Uterus (tissue), 2 donors: Measurements from ENCODE around the gene RNF123.

ENCODE experiments used
- POLR2A ChIP-seq, 2 donors: fragments of 450-650 bp; IDR thresholded peaks; one replicate each; pipeline ENCODE4 v1.6.1; 2016; ENCODE audit warnings: antibody characterized with exemption in 2 of 2, mild to moderate bottlenecking in 1 of 2, moderate library complexity in 1 of 2
- TF ChIP-seq, protein P1 (sequence below), 4 experiments: fragments of 200-600 bp in 2 of 4; fragments of 450-650 bp in 2 of 4; sonication (generic) in 2 of 4; IDR thresholded peaks; one replicate each; pipeline ENCODE4 v1.5.1; 2016 to 2019; ENCODE audit warnings: antibody characterized with exemption in 4 of 4, mild to moderate bottlenecking in 2 of 4, moderate library complexity in 1 of 4

DNA sequence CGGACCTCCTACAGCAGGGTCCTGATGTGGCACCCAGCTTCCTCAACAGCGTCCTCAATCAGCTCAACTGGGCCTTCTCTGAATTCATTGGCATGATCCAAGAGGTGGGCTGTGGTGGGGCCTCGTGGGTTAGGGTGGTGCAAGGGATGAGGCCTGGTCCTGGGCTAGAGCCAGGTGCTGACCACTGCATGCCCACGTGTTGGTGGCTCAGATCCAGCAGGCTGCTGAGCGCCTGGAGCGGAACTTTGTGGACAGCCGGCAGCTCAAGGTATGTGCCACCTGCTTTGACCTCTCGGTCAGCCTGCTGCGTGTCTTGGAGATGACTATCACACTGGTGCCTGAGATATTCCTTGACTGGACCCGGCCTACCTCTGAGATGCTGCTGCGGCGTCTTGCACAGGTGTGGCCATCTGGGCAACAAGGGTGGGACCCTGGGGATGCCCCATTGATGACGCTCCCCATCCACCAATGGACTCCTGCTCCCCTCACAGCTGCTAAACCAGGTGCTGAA is 26.3 kb downstream of the RNF123 start:
- TF ChIP-seq, protein P1, sequence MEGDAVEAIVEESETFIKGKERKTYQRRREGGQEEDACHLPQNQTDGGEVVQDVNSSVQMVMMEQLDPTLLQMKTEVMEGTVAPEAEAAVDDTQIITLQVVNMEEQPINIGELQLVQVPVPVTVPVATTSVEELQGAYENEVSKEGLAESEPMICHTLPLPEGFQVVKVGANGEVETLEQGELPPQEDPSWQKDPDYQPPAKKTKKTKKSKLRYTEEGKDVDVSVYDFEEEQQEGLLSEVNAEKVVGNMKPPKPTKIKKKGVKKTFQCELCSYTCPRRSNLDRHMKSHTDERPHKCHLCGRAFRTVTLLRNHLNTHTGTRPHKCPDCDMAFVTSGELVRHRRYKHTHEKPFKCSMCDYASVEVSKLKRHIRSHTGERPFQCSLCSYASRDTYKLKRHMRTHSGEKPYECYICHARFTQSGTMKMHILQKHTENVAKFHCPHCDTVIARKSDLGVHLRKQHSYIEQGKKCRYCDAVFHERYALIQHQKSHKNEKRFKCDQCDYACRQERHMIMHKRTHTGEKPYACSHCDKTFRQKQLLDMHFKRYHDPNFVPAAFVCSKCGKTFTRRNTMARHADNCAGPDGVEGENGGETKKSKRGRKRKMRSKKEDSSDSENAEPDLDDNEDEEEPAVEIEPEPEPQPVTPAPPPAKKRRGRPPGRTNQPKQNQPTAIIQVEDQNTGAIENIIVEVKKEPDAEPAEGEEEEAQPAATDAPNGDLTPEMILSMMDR (IDR thresholded peaks at IDR 0.05): no peak
- TF ChIP-seq POLR2A (IDR thresholded peaks at IDR 0.05): no peak
